HG02885 (cell line): ENCODE measurements around the gene FUOM.
A peak's percentile ranks its signal among the peaks of the same experiment; 100 is the strongest.
"Not testable (repeated sequence)": the region's sequence is repeated elsewhere in the genome, so short reads cannot be mapped to it uniquely, and the experiment has no call there.

Experiments used
- ATAC-seq: cut with Tn5 transposase; IDR thresholded peaks from one replicate; pipeline ENCODE4 v1.9.1; 2021; ENCODE audit warnings: mild to moderate bottlenecking; ENCODE audit not compliant: unreplicated experiment, poor library complexity

FUOM gene

GRCh38 chr10:133336118-133336576 is 21.7 kb downstream of the FUOM start:
- no peak for ATAC-seq

- ATAC-seq: peak; percentile 47
Observed at GRCh38 chr10:133335246-133336117, 22.3 kb downstream of the FUOM start.

GRCh38 chr10:133334503-133335245 is 23.1 kb downstream of the FUOM start:
- ATAC-seq: peak; percentile 13

- no peak for ATAC-seq
Observed at GRCh38 chr10:133332936-133333699, 24.7 kb downstream of the FUOM start.

GRCh38 chr10:133329491-133330202 is 28.2 kb downstream of the FUOM start:
- ATAC-seq: peak; percentile 85

DNA sequence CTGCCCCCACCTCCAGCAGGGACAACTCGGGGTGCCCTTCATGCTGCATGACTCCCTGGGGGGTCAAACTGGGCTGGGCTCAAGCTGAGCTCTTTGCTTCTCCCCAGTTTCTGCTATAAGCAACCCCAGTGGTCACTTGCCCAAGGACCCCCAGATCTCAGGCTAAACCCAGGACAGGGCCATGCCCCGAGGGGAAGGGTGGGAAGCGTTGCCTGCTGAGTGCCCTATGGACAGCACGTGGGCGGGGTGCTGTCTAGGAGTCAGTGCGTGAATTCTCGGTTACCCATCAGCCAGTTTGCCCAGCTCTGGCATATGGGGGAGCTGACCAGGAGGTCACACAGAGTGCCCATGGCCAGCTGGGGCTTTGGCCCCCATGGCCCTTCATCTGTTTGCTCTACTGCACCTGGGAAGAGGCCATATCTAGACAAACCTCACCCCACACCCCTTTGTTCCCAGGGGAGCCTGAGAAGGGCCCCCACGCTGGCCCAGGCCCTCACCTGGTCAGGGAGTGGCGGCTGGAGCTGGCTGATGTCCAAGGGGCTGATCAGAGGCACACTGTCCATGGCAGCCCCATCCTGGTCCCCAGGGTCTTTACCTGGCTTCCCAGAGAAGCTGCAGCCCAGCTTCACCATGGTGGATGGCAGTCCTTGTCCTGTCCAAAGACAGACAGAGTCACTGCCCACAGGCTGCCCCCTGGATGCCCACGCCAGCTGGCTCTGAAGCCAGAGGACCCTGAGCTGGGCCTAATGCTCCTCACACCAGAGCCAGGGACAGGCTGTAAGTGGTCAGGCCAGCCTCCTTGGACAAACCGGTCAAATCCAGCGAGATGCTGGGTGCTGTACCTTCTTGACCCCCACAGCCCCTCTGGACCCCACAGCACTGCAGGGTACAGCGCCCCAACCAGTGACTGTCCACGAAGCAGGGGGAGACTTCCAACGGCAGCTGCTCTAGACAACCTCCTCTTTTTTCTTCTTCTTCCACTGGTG is 29.2 kb downstream of the FUOM start:
- ATAC-seq: no peak

- no peak for ATAC-seq
Observed at GRCh38 chr10:133327651-133328357, 30.0 kb downstream of the FUOM start.

DNA sequence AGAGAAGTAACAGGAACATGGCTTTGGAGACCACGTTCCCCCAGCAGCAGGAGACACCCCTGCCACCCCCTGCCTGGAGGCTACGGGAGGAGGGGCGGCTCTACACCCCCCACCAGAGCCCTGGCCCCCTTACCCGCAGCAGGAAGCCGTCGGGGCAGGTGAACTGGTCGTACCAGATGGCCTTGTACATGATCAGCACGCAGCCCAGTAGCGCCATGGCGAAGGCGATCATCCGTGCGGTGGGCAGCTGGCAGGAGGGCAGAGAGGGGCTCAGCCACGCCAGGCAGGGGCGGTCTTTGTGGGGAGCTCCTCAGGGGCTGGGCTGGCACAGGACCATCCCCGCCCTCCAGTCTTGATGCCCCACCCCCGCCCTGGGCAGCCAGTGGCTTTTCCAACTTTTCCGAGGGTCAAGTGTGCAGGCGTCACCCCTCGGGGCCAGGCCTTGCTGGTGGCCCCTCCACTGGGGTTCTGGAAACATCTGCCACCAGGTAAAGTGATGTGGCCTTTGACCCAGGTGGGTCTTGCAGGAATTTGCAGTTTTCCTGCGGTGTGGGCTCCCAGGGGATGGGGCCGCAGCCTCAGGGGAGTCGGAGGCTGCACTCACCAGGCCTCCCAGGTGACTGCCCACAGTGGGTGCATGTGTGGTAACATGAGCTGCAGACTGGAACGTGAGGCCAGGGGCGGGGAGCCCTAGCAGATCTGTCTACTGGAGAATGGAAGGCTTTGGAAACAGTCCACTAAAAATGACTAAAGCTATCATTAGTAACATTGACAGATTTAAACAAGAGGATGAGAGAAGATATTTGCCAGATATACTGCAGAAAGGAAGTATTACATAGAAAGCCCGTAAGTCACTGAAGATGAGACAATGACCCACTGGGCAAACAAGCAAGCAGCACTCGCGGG is 30.8 kb downstream of the FUOM start:
- no peak for ATAC-seq

DNA sequence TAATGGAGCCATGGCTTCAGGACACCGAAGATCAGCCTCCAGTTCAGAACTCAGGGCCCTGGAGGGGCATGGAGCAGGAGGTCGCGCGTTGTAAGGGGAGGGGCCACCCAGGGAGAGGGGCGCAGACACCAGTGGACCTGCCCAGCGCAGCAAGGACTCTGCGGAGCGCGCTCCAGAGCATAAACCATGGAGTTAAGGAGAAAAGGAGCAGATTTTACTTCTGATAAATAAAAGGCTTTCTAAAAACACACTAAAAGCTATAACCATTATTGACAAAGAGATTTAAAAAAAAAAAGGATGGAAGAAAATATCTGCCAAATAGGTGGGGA is 31.6 kb downstream of the FUOM start:
- ATAC-seq: no peak

DNA sequence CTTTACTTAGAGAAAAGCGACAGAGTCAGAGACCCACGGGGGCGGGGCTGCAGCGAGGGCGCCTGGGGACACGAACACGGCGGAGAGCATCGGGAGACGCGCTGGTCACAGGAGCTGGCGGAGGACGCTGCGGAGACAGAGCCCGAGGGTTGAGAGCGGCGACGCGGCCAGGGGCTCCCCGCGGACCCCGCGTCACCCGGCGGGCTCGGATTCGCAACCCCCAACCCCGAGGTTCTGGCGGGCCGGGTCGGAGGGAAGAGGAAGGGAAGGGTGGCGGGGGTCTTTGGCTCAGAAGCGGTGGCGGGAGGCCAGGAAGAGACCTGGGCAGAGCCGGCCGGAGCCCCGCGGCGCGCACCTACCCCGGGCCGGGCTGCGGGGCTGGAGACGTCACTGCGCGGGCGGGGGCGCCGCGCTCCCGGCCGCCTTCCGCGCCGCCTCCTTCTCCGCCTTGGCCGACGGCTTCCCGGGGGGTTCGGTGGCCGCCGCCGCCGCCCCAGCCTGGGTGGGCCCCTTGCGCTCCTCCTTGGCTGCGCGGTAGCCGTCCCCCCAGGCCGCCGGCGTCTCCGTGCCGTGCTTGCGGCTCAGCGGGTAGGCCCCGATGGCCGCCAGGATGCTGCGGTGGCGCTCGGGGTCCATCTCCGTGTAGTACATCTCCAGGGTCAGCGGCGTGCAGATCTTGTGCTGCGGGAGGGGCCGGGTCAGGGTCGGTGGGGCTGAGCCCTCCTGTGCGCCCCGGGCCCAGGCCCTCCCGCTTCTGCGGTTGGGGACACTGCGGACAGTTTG is 32.2 kb downstream of the FUOM start:
- no peak for ATAC-seq

DNA sequence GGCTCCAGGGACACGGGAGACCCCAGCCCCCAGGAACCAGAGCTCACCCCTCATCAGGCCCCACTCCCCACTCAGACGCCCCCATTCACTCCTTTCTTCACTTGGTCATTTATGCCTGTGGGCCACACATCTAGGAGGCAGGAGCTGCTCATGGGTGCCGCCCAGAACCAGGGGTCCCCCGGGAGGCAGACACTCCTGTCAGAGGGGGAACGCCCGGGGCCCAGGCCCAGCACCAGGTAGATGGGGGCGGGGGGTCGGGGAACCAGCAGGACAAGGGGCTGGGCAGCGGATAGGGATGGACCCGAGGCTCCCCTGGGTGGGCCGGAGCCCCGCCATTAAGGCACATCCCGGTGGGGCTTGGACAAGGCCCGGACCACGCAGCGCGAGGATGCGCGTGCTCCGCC is 33.0 kb downstream of the FUOM start:
- no peak for ATAC-seq

DNA sequence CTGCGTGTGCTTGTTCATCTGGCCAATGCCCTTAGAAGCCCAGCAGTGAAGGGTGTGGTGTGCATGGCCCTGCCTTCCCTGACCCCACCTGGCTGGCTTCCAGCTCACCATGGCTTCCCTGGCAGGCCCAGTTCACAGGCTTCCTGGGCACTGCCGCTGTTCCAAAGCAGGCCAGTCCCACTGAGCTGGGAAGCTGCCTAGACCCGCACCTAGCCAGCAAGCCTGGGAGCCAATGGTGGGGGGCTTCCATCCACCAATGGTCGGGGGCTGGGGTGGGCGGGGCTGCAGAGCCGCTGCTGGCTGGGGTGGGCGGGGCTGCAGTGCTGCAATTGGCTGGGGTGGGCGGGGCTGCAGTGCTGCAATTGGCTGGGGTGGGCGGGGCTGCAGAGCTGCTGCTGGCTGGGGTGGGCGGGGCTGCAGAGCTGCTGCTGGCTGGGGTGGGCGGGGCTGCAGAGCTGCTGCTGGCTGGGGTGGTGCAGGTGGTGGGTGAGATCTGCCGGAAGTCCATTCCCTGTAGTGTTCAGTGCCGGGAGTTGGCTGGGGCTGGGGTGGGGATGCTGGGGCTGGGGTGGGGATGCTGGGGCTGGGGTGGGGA is 33.5 kb downstream of the FUOM start:
- ATAC-seq: peak; percentile 54

DNA sequence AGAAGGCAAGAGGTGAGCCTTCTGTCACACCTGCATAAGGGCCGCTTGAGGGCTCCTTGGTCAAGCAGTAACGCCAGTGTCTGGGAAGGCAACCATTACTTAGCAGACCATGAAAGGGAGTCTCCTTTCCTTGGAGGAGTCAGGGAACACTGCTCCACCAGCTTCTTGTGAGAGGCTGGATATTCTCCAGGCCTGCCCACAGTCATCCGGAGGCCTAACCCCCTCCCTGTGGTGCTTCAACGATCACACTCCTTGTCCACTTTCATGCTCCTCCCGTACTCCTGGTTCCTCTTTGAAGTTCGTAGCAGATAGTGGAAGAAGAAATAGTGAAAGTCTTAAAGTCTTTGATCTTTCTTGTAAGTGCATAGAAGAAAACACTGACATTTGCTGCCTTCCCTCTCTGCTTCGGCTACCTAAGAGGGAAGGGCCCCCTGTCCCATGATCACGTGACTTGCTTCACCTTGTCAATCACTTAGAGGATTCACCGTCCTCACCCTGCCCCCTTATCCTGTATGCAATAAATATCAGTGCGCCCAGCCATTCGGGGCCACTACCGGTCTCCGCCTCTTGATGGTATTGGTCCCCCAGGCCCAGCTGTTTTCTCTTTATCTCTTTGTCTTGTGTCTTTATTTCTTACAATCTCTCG is 35.6 kb downstream of the FUOM start:
- ATAC-seq: not testable (repeated sequence)

- ATAC-seq: not testable (repeated sequence)
Observed at GRCh38 chr10:133320852-133321422, 36.9 kb downstream of the FUOM start.

- peak; percentile 76 for ATAC-seq
Observed at GRCh38 chr10:133318494-133319127, 39.2 kb downstream of the FUOM start.
